Neural cell (in vitro differentiated cells): ENCODE results near the gene KIRREL2. TPM values are rescaled to one million over a fixed set of nuclear protein-coding genes. Genes with fewer than 3 reads are reported as not detected.

Source experiments
- H2AFZ ChIP-seq: fragments of 200-600, 300-800 bp; sonication (generic), shearing (Covaris generic); 2 replicates; pipeline ENCODE4 v1.6.0; 2014; ENCODE audit warnings: low read depth, mild to moderate bottlenecking, antibody characterized with exemption, low read length, moderate library complexity
- H3F3A ChIP-seq: fragments of 200-600 bp; shearing (Covaris generic); 2 replicates; pipeline ENCODE4 v1.6.1; 2016; ENCODE audit warnings: mild to moderate bottlenecking, moderate library complexity, mixed read lengths, antibody characterized with exemption, low read length; ENCODE audit not compliant: insufficient read depth, poor library complexity, severe bottlenecking
- H3K27ac ChIP-seq: fragments of 200-600, 300-800 bp; sonication (generic), shearing (Covaris generic); 2 replicates; pipeline ENCODE4 v1.5.1; 2014; ENCODE audit warnings: mild to moderate bottlenecking, low read length, moderate library complexity
- H3K27me3 ChIP-seq: fragments of 300-800, 200-600 bp; sonication (generic), shearing (Covaris generic); 2 replicates; pipeline ENCODE4 v1.6.0; 2014; ENCODE audit warnings: mild to moderate bottlenecking, low read depth, low read length, moderate library complexity; ENCODE audit not compliant: insufficient read depth
- H3K36me3 ChIP-seq: fragments of 300-800, 200-600 bp; sonication (generic), shearing (Covaris generic); 2 replicates; pipeline ENCODE4 v1.5.1; 2014; ENCODE audit warnings: mild to moderate bottlenecking, antibody characterized with exemption, low read length, moderate library complexity; ENCODE audit not compliant: insufficient read depth
- H3K4me2 ChIP-seq: fragments of 300-800, 200-600 bp; sonication (generic), shearing (Covaris generic); 2 replicates; pipeline ENCODE4 v1.6.0; 2014; ENCODE audit warnings: mild to moderate bottlenecking, low read length
- H3K4me3 ChIP-seq: fragments of 300-800, 200-600 bp; sonication (generic), shearing (Covaris generic); 2 replicates; pipeline ENCODE4 v1.5.1; 2014; ENCODE audit warnings: mild to moderate bottlenecking, low read length, moderate library complexity
- H3K79me2 ChIP-seq: fragments of 200-600 bp; shearing (Covaris generic); replicated peaks from 2 replicates; pipeline ENCODE4 v1.6.0; 2014; ENCODE audit warnings: mild to moderate bottlenecking, low read length, moderate library complexity; ENCODE audit not compliant: insufficient read depth
- H3K9ac ChIP-seq: fragments of 300-800, 200-600 bp; sonication (generic), shearing (Covaris generic); 2 replicates; pipeline ENCODE4 v1.6.1; 2016; ENCODE audit warnings: mild to moderate bottlenecking, low read length, mixed read lengths
- H3K9me2 ChIP-seq: fragments of 200-600 bp; shearing (Covaris generic); 2 replicates; pipeline ENCODE4 v1.6.1; 2016; ENCODE audit warnings: mild to moderate bottlenecking, low read length, mixed read lengths; ENCODE audit not compliant: insufficient read depth
- H3K9me3 ChIP-seq: fragments of 200-600, 300-800 bp; sonication (generic), shearing (Covaris generic); 2 replicates; pipeline ENCODE4 v1.6.1; 2016; ENCODE audit warnings: mild to moderate bottlenecking, mixed run types, low read length, moderate library complexity, mixed read lengths
- H4K20me1 ChIP-seq: fragments of 200-600 bp; shearing (Covaris generic); 2 replicates; pipeline ENCODE4 v1.6.1; 2016; ENCODE audit warnings: mild to moderate bottlenecking, mixed run types; ENCODE audit not compliant: insufficient read depth
- EP300 ChIP-seq: fragments of 450-650 bp; conservative IDR thresholded peaks from 2 replicates; pipeline ENCODE4 v1.6.1; 2014; ENCODE audit warnings: antibody characterized with exemption, mild to moderate bottlenecking, moderate library complexity; ENCODE audit not compliant: poor library complexity, severe bottlenecking
- MXI1 ChIP-seq: fragments of 450-650 bp; conservative IDR thresholded peaks from 2 replicates; pipeline ENCODE4 v1.6.1; 2014; ENCODE audit warnings: antibody characterized with exemption, mild to moderate bottlenecking; ENCODE audit not compliant: poor library complexity, severe bottlenecking
- POLR2AphosphoS5 ChIP-seq: IDR thresholded peaks from 2 replicates; pipeline ENCODE4 v1.6.1; 2012
- RAD21 ChIP-seq: fragments of 450-650 bp; conservative IDR thresholded peaks from 2 replicates; pipeline ENCODE4 v1.6.1; 2014; ENCODE audit warnings: antibody characterized with exemption, mild to moderate bottlenecking, moderate library complexity
- polyA minus RNA-seq: library from RNA; depleted of rRNA, polyadenylated mRNA; stranded (reverse); fragments of >200 nt; gene quantifications from 2 replicates; pipeline ENCODE4 v1.2.3, GENCODE V29; 2014
- polyA plus RNA-seq: library from polyadenylated mRNA; depleted of rRNA; stranded (reverse); fragments of >200 nt; gene quantifications from 2 replicates; pipeline ENCODE4 v1.2.3, GENCODE V29; 2014
- TF ChIP-seq, protein P1 (sequence below): fragments of 450-650 bp; IDR thresholded peaks from 2 replicates; pipeline ENCODE4 v1.5.1; 2014; ENCODE audit warnings: antibody characterized with exemption, mild to moderate bottlenecking, moderate library complexity; ENCODE audit not compliant: poor library complexity, severe bottlenecking
- TF ChIP-seq, protein P2 (sequence below): IDR thresholded peaks from 2 replicates; pipeline ENCODE4 v1.6.1; 2012; ENCODE audit warnings: borderline replicate concordance

KIRREL2 gene
- polyA plus RNA-seq = 0.79 and 2.1 TPM in 2 replicates
- polyA minus RNA-seq = 0.73 and 0.93 TPM in 2 replicates

DNA sequence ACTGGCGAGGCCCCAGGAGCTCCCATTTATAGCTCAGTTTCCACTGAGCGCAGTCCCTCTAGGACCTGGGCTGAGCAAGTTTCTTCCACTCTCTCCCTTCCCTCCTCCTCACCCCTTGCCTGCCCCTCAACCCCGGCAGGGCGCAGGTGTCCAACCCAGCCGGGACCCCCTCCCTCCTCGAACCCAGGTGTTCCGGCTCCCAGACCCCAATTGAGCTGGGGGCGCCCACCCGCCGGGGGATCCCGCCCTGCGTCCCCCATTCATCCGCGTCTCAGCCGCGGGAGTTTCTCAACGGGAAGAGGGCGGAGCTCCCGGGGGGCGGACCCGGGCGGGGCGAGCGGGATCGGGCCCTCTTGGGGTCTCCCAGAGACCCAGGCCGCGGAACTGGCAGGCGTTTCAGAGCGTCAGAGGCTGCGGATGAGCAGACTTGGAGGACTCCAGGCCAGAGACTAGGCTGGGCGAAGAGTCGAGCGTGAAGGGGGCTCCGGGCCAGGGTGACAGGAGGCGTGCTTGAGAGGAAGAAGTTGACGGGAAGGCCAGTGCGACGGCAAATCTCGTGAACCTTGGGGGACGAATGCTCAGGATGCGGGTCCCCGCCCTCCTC is at the start of gene KIRREL2:
Gene KIRREL2, plus strand, starts transcription at position 366 of the 604 bp plus-strand sequence. Its CDS starts 209 bp downstream, at position 575.
- peak within 1 kb of the TSS; percentile 47 for H3K9ac ChIP-seq
- H3K9me2 ChIP-seq = no peaks in the 10 kb centered on the region
- no peaks in the 10 kb centered on the region for H3K9me3 ChIP-seq
- H3K27me3 ChIP-seq = peaks cover 16% of the 10 kb centered on the region
- H3K36me3 ChIP-seq = no peaks in the 10 kb centered on the region
- H3K27ac ChIP-seq = no peak within 1 kb of the TSS
- H3K4me3 ChIP-seq = peak within 1 kb of the TSS; percentile 69
- H3F3A ChIP-seq = no peaks in the 10 kb centered on the region
- TF ChIP-seq RAD21 = peak; percentile 12
- TF ChIP-seq POLR2AphosphoS5 = no peak
- TF ChIP-seq MXI1 = peak; percentile 14
- no peaks in the 10 kb centered on the region for H3K79me2 ChIP-seq
- H3K4me2 ChIP-seq = peak within 1 kb of the TSS; percentile 73
- no peaks in the 10 kb centered on the region for H4K20me1 ChIP-seq
- peak within 1 kb of the TSS; percentile 27 for H2AFZ ChIP-seq

DNA sequence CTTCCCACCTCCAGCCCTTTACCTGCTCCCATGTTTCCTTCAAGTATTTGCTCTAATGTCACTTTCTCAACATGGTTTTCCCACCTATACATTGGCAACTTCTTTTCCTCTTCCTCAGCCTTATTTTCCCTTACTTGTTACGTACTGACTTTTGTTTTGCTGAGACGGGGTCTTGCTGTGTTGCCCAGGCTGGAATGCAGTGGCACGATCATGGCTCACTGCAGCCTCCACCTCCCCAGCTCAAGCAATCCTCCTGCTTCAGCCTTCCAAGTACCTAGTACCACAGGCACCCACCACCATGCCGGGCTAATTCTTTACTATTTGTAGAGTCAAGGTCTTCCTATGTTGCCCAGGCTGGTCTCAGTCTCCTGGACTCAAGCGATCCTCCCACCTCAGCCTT is 49.1 kb upstream of the KIRREL2 start:
- no peak overlapping the region for H2AFZ ChIP-seq
- H3K36me3 ChIP-seq = no peaks in the 10 kb centered on the region
- H3F3A ChIP-seq = no peaks in the 10 kb centered on the region
- H3K79me2 ChIP-seq = no peaks in the 10 kb centered on the region
- no peak overlapping the region for H3K9ac ChIP-seq
- TF ChIP-seq, protein P1, sequence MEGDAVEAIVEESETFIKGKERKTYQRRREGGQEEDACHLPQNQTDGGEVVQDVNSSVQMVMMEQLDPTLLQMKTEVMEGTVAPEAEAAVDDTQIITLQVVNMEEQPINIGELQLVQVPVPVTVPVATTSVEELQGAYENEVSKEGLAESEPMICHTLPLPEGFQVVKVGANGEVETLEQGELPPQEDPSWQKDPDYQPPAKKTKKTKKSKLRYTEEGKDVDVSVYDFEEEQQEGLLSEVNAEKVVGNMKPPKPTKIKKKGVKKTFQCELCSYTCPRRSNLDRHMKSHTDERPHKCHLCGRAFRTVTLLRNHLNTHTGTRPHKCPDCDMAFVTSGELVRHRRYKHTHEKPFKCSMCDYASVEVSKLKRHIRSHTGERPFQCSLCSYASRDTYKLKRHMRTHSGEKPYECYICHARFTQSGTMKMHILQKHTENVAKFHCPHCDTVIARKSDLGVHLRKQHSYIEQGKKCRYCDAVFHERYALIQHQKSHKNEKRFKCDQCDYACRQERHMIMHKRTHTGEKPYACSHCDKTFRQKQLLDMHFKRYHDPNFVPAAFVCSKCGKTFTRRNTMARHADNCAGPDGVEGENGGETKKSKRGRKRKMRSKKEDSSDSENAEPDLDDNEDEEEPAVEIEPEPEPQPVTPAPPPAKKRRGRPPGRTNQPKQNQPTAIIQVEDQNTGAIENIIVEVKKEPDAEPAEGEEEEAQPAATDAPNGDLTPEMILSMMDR = no peak
- TF ChIP-seq, protein P2, sequence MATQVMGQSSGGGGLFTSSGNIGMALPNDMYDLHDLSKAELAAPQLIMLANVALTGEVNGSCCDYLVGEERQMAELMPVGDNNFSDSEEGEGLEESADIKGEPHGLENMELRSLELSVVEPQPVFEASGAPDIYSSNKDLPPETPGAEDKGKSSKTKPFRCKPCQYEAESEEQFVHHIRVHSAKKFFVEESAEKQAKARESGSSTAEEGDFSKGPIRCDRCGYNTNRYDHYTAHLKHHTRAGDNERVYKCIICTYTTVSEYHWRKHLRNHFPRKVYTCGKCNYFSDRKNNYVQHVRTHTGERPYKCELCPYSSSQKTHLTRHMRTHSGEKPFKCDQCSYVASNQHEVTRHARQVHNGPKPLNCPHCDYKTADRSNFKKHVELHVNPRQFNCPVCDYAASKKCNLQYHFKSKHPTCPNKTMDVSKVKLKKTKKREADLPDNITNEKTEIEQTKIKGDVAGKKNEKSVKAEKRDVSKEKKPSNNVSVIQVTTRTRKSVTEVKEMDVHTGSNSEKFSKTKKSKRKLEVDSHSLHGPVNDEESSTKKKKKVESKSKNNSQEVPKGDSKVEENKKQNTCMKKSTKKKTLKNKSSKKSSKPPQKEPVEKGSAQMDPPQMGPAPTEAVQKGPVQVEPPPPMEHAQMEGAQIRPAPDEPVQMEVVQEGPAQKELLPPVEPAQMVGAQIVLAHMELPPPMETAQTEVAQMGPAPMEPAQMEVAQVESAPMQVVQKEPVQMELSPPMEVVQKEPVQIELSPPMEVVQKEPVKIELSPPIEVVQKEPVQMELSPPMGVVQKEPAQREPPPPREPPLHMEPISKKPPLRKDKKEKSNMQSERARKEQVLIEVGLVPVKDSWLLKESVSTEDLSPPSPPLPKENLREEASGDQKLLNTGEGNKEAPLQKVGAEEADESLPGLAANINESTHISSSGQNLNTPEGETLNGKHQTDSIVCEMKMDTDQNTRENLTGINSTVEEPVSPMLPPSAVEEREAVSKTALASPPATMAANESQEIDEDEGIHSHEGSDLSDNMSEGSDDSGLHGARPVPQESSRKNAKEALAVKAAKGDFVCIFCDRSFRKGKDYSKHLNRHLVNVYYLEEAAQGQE = no peak
- no peak for TF ChIP-seq RAD21
- no peaks in the 10 kb centered on the region for H4K20me1 ChIP-seq
- H3K9me2 ChIP-seq = no peaks in the 10 kb centered on the region
- H3K4me3 ChIP-seq = no peak overlapping the region
- H3K27me3 ChIP-seq = no peaks in the 10 kb centered on the region
- no peak overlapping the region for H3K27ac ChIP-seq
- no peak overlapping the region for H3K4me2 ChIP-seq
- no peaks in the 10 kb centered on the region for H3K9me3 ChIP-seq

DNA sequence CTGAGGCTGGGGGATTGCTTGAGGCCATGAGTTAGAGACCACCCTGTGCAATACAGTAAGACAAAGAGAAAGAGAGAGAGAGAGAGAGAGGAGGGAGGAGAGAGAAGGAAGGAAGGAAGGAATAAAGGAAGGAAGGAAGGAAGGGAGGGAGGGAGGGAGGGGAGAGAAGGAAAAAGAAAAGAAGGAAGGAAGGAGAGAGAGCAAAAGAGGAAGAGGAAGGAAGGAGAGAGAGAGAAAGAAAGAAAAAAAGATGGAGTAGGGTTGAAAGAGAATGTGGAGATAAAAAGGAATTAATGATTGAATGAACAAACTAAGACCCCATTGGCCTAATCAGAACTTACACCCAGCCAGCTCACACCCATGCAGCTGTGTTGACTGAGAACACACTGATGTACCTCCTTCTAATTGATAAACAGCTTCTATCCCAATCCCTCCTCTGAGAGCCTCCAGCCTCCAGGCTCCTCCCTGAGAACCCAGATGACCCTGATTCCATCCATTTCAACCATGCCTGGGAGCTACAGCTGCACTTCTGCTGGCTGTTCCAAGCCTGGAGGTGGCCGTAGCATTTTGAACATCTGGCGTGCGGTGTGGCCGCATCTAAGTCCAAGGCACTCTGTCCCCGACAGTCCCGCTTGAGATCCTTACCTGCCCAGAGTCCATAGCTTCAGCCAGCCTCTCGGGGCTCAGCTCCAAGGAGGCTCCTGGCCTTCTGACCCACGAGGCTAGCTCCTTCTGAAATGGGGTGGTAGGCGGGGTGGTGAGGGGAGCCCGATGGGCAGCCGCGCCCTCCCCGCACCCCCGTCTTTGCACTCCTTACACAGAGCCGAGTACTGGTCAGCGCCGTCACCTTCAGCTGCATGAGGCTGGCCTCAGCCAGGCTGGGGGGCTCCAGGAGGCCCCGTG is 45.1 kb upstream of the KIRREL2 start:
- H3K9me3 ChIP-seq = no peaks in the 10 kb centered on the region
- H3K27ac ChIP-seq = no peak overlapping the region
- H2AFZ ChIP-seq = no peak overlapping the region
- no peaks in the 10 kb centered on the region for H3K27me3 ChIP-seq
- H3K4me2 ChIP-seq = no peak overlapping the region
- no peak overlapping the region for H3K9ac ChIP-seq
- H3K36me3 ChIP-seq = no peaks in the 10 kb centered on the region
- H3F3A ChIP-seq = no peaks in the 10 kb centered on the region
- no peak overlapping the region for H3K4me3 ChIP-seq
- no peaks in the 10 kb centered on the region for H3K9me2 ChIP-seq
- no peaks in the 10 kb centered on the region for H3K79me2 ChIP-seq
- no peaks in the 10 kb centered on the region for H4K20me1 ChIP-seq
- no peak for TF ChIP-seq EP300
